Psoas muscle (tissue), 8 donors: ENCODE measurements around the gene PIK3AP1. TPM values are rescaled to one million over a fixed set of nuclear protein-coding genes. Genes with fewer than 3 reads are reported as not detected.

Experiments
- ATAC-seq, 4 donors: fragments of 200-7000 bp; cut with Tn5 transposase; one replicate each; pipeline ENCODE4 v1.9.1; 2020; ENCODE audit warnings: moderate library complexity in 3 of 4, mild to moderate bottlenecking in 2 of 4
- DNase-seq, 2 donors: peaks; one replicate each; pipeline ENCODE4 v3.0.0-alpha.2; 2020
- H3K27ac ChIP-seq: fragments of 200-600 bp; one replicate; pipeline ENCODE4 v1.8.0; 2022
- H3K27me3 ChIP-seq, 3 donors: fragments of 200-600 bp in 1 of 3; one replicate each; pipeline versions ENCODE4 v1.6.1 to v1.8.0; 2013 to 2022; ENCODE audit warnings: low read length in 2 of 3, mild to moderate bottlenecking in 2 of 3, moderate library complexity in 1 of 3; ENCODE audit not compliant: insufficient read depth in 3 of 3
- H3K36me3 ChIP-seq, 2 donors: fragments of 200-600 bp in 1 of 2; one replicate each; pipeline versions ENCODE4 v1.6.1 to v1.8.0; 2013 to 2022; ENCODE audit warnings: low read depth in 1 of 2, mild to moderate bottlenecking in 1 of 2, moderate library complexity in 1 of 2; ENCODE audit not compliant: insufficient read depth in 1 of 2
- H3K4me1 ChIP-seq: fragments of 200-600 bp; one replicate; pipeline ENCODE4 v1.8.0; 2022
- H3K4me3 ChIP-seq: fragments of 200-600 bp; one replicate; pipeline ENCODE4 v1.8.0; 2022; ENCODE audit warnings: mild to moderate bottlenecking
- H3K9me3 ChIP-seq: fragments of 200-600 bp; one replicate; pipeline ENCODE4 v1.8.0; 2022
- CTCF ChIP-seq: fragments of 200-600 bp; IDR thresholded peaks from one replicate; pipeline ENCODE4 v1.8.0; 2022; ENCODE audit warnings: antibody characterized with exemption
- WGBS, 3 donors: extraction: QIAGEN DNeasy Blood & Tissue Kit; methylation state at CpG; one replicate each; pipeline versions ENCODE4 v1.1.6 to v1.1.7; 2013; 5-methylcytosine and 5-hydroxymethylcytosine counted together
- intact Hi-C, 2 donors: fragments of 100-400 bp; cut with DNase I; formaldehyde crosslinking; loops; one replicate each; pipeline versions ENCODE4 v1.11.0 to v1.14.2; 2022
- polyA plus RNA-seq, 3 donors: library from polyadenylated mRNA; stranded (reverse); fragments of 200-250 nt; gene quantifications; one replicate each; pipeline ENCODE4 v1.2.3, GENCODE V29; 2013
- total RNA-seq, 4 donors: library from RNA; stranded (reverse); fragmentation: NEBNext Ultra II Directional in 2 of 4; extraction: Animal tissue kit (Norgen Biotek cat#: 25700) in 2 of 4; gene quantifications; one replicate each; pipeline versions ENCODE4 v1.2.1 to v1.2.4, GENCODE V29; 2021 to 2023
- donor health status: healthy with polysubstance abuse.
- donor health status: DM: no; HTN: no; CAD: no; lungs with moderate emphysema.
- donor health status: Bipolar disorder and iron deficiency.
- donor health status: healthy.
- donor health status: DM: yes; HTN: yes; CAD: no.
- donor health status: DM: no; HTN: no; CAD: no.
- donor health status: DM: no; HTN: no; CAD: no.
- donor health status: DM: yes; HTN: yes; CAD: no.

Gene PIK3AP1
- total and polyA plus RNA-seq, 7 donors: 0.17 to 8.6 (median 1.8) TPM

DNA sequence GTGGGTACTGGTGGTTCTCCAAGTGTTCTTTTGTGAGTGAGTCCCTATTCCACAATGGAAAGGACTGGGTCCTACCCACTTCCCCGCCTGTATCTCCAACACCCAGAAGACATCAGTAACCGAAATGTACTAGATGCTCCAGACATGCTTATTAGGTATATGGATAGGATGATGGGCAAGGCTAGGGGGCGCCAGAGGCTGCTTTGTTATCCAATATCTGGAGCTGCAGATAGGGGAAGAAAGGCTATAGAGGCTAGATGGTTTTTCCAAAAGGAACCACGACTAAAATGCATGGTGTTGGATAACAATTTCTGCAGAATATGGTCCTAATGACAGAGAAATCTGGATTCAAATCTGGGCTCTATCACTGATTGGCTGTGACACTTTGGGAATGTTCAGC lies 77.3 kb downstream of the PIK3AP1 start:
- Histone ChIP-seq H3K27me3 (no peaks in the 10 kb centered on the region), H3K9me3 (no peaks in the 10 kb centered on the region), H3K4me1 (no peaks in the 10 kb centered on the region), H3K36me3 (no peaks in the 10 kb centered on the region), H3K27ac (no peak overlapping the region), H3K4me3 (no peak overlapping the region)
- TF ChIP-seq CTCF: peak; percentile 44
- whole genome bisulfite sequencing, 3 donors: 39 to 52% (median 45%) methylated on average over 4 of the region's 4 CpGs
- peak; percentile 60 to 80 for DNase-seq
- peak in 2 of 4 donors; percentile 59 to 69 for ATAC-seq
- intact Hi-C loops: loop anchor here in 1 of 2 donors (10.0 kb wide), 1 partner anchor 382 kb away; no protein-coding TSS in a partner anchor

- DNase-seq (no peak), ATAC-seq (no peak)
- Histone ChIP-seq H3K4me3 (no peak overlapping the region), H3K27me3 (no peaks in the 10 kb centered on the region), H3K9me3 (no peaks in the 10 kb centered on the region), H3K4me1 (no peaks in the 10 kb centered on the region), H3K36me3 (no peaks in the 10 kb centered on the region), H3K27ac (no peak overlapping the region)
- no peak for TF ChIP-seq CTCF
- intact Hi-C loops: loop anchor here in 1 of 2 donors (10.0 kb wide), 1 partner anchor 382 kb away; no protein-coding TSS in a partner anchor
- WGBS, 3 donors: 10 to 32% (median 17%) methylated on average over 3 of the region's 3 CpGs
Measured at GRCh38 chr10:96642530-96642929, 77.8 kb downstream of the PIK3AP1 start.

GRCh38 chr10:96641396-96642295 lies 78.7 kb downstream of the PIK3AP1 start:
- no peak for ATAC-seq
- Histone ChIP-seq H3K36me3 (no peaks in the 10 kb centered on the region), H3K9me3 (no peaks in the 10 kb centered on the region), H3K4me1 (no peaks in the 10 kb centered on the region), H3K4me3 (no peak overlapping the region), H3K27me3 (no peaks in the 10 kb centered on the region), H3K27ac (no peak overlapping the region)
- no peak for TF ChIP-seq CTCF
- intact Hi-C loops: loop anchor here in 1 of 2 donors (2.0 to 10.0 kb wide), 2 partner anchors 189 to 383 kb away; no protein-coding TSS in a partner anchor
- DNase-seq: no peak
- 74 to 83% (median 78%) methylated on average over 12 of the region's 12 CpGs for WGBS, 3 donors

- no peak for TF ChIP-seq CTCF
- Histone ChIP-seq H3K4me1 (no peaks in the 10 kb centered on the region), H3K27ac (no peak overlapping the region), H3K9me3 (no peaks in the 10 kb centered on the region), H3K4me3 (no peak overlapping the region), H3K27me3 (no peaks in the 10 kb centered on the region), H3K36me3 (no peaks in the 10 kb centered on the region)
- 66 to 69% (median 69%) methylated on average over 4 of the region's 4 CpGs for WGBS, 3 donors
- intact Hi-C loops: loop anchor here in 1 of 2 donors (2.0 to 10.0 kb wide), 2 partner anchors 191 to 385 kb away; no protein-coding TSS in a partner anchor
- DNase-seq (no peak), ATAC-seq (no peak)
Measured at GRCh38 chr10:96639899-96640298, 80.4 kb downstream of the PIK3AP1 start.
